ENCODE measurements around the gene ENTR1.

GRCh38 chr9:136403538-136403914 is 6.9 kb downstream of the ENTR1 start:
- TF ChIP-seq RAD21 (IDR thresholded peaks at IDR 0.05; ENCODE audit: low read depth) (no peak), FOXM1 (IDR thresholded peaks at IDR 0.05; ENCODE audit: borderline replicate concordance, low read depth) (no peak), EP300 (IDR thresholded peaks at IDR 0.05; ENCODE audit: borderline replicate concordance) (no peak), TAF1 (IDR thresholded peaks at IDR 0.05; ENCODE audit: low read depth) (no peak), CREB1 (IDR thresholded peaks at IDR 0.05; ENCODE audit: low read depth) (no peak), TEAD4 (IDR thresholded peaks at IDR 0.05) (no peak), YY1 (IDR thresholded peaks at IDR 0.05; ENCODE audit: low read depth) (no peak), REST (IDR thresholded peaks at IDR 0.05; ENCODE audit: low read depth) (no peak), MAX (IDR thresholded peaks at IDR 0.05) (no peak), NFIC (IDR thresholded peaks at IDR 0.05) (no peak), TCF12 (IDR thresholded peaks at IDR 0.05; ENCODE audit: low read depth) (no peak), USF1 (IDR thresholded peaks at IDR 0.05) (no peak)

All from Ishikawa (cell line).